ENCODE results near the gene EIF1AD. TPM values are rescaled to one million over a fixed set of nuclear protein-coding genes. Genes with fewer than 3 reads are reported as not detected.

EIF1AD gene
- total and polyA plus RNA-seq, 9 of the 15 experiments (the other 6 are each of a cell fraction or from before 2014, with no cell fraction given) = 50.1 to 98.8 (median 58.7) TPM

- TF ChIP-seq REST (IDR thresholded peaks at IDR 0.05; ENCODE audit: borderline replicate concordance) = peak; percentile 29; the same call in 1 of the 2 replicates
- TF ChIP-seq REST (CRISPR knock-in tag; IDR thresholded peaks at IDR 0.05; ENCODE audit: low read depth) = no peak; the same call in 1 of the 2 replicates
- 0 out of 2 replicates have a peak, but pooled peaks have one; percentile 48 for TF ChIP-seq ATF4 (CRISPR knock-in tag; IDR thresholded peaks at IDR 0.05)
- TF ChIP-seq RFX7 (CRISPR knock-in tag; IDR thresholded peaks at IDR 0.05) = no peak
- TF ChIP-seq CHD7 (IDR thresholded peaks at IDR 0.05; ENCODE audit: low read depth, low read length) = no peak
- no peak for TF ChIP-seq WHSC1 (IDR thresholded peaks at IDR 0.05; ENCODE audit: low read length)
Observed at GRCh38 chr11:65961267-65962140, 40.5 kb downstream of the EIF1AD start, which contains the start of gene SART1 (continued).

Data from K562 (cell line).